Trophoblast cell (in vitro differentiated cells and primary cell): ENCODE results near the gene SPI1.

Experiments
- DNase-seq, 2 donors: peaks; one replicate each; pipeline ENCODE4 v3.0.0-alpha.2; 2016
- H2AFZ ChIP-seq: 2 replicates; pipeline ENCODE4 v1.6.1; 2013; ENCODE audit warnings: low read length, moderate library complexity, mild to moderate bottlenecking; ENCODE audit not compliant: insufficient read depth, poor library complexity
- H2AK5ac ChIP-seq: 2 replicates; pipeline ENCODE4 v1.6.1; 2013; ENCODE audit warnings: mild to moderate bottlenecking, low read length
- H2BK120ac ChIP-seq: 2 replicates; pipeline ENCODE4 v1.6.1; 2013; ENCODE audit warnings: low read length, mild to moderate bottlenecking, moderate library complexity; ENCODE audit not compliant: insufficient read depth, poor library complexity
- H2BK12ac ChIP-seq: 2 replicates; pipeline ENCODE4 v1.6.1; 2013; ENCODE audit warnings: mild to moderate bottlenecking, low read length, moderate library complexity
- H2BK5ac ChIP-seq: 2 replicates; pipeline ENCODE4 v1.6.1; 2013; ENCODE audit warnings: low read length, low read depth, moderate library complexity, mild to moderate bottlenecking; ENCODE audit not compliant: poor library complexity
- H3K14ac ChIP-seq: 2 replicates; pipeline ENCODE4 v1.6.1; 2013; ENCODE audit warnings: mild to moderate bottlenecking, low read length
- H3K18ac ChIP-seq: 2 replicates; pipeline ENCODE4 v1.6.1; 2013; ENCODE audit warnings: mild to moderate bottlenecking, low read length
- H3K23ac ChIP-seq: 2 replicates; pipeline ENCODE4 v1.6.1; 2013; ENCODE audit warnings: low read length
- H3K27ac ChIP-seq: 2 replicates; pipeline ENCODE4 v1.5.1; 2013; ENCODE audit warnings: low read depth, mild to moderate bottlenecking, inconsistent platforms, low read length, moderate library complexity
- H3K27me3 ChIP-seq: 2 replicates; pipeline ENCODE4 v1.6.1; 2013; ENCODE audit warnings: inconsistent platforms, mild to moderate bottlenecking, low read length, moderate library complexity; ENCODE audit not compliant: insufficient read depth
- H3K36me3 ChIP-seq, 2 experiments: 1 replicate in 1 of 2; 2 replicates in 1 of 2; pipeline ENCODE4 v1.6.1; 2013; ENCODE audit warnings: low read length in 2 of 2, mild to moderate bottlenecking in 2 of 2, moderate library complexity in 1 of 2; ENCODE audit not compliant: insufficient read depth in 2 of 2, control insufficient read depth in 1 of 2
- H3K4ac ChIP-seq: 2 replicates; pipeline ENCODE4 v1.6.1; 2013; ENCODE audit warnings: low read depth, mild to moderate bottlenecking, low read length, moderate library complexity
- H3K4me1 ChIP-seq, 2 experiments: 1 replicate in 1 of 2; 2 replicates in 1 of 2; pipeline ENCODE4 v1.6.1; 2013; ENCODE audit warnings: low read length in 2 of 2, mild to moderate bottlenecking in 2 of 2, moderate library complexity in 1 of 2; ENCODE audit not compliant: insufficient read depth in 2 of 2, control insufficient read depth in 1 of 2
- H3K4me2 ChIP-seq: 2 replicates; pipeline ENCODE4 v1.6.1; 2013; ENCODE audit warnings: inconsistent platforms, mild to moderate bottlenecking, low read length, moderate library complexity
- H3K4me3 ChIP-seq: 2 replicates; pipeline ENCODE4 v1.5.1; 2013; ENCODE audit warnings: mild to moderate bottlenecking, low read depth, low read length, inconsistent platforms
- H3K79me1 ChIP-seq: one replicate; pipeline ENCODE4 v1.6.1; 2013; ENCODE audit warnings: low read length
- H3K79me2 ChIP-seq: 2 replicates; pipeline ENCODE4 v1.6.1; 2013; ENCODE audit warnings: low read length, mild to moderate bottlenecking; ENCODE audit not compliant: control insufficient read depth, insufficient read depth, poor library complexity
- H3K9ac ChIP-seq: 2 replicates; pipeline ENCODE4 v1.6.1; 2013; ENCODE audit warnings: mild to moderate bottlenecking, low read length
- H3K9me3 ChIP-seq: 2 replicates; pipeline ENCODE4 v1.6.1; 2013; ENCODE audit warnings: low read depth, mild to moderate bottlenecking, control low read depth, inconsistent platforms, low read length; ENCODE audit not compliant: insufficient read depth
- H4K12ac ChIP-seq: 2 replicates; pipeline ENCODE4 v1.6.1; 2013; ENCODE audit warnings: low read depth, mild to moderate bottlenecking, low read length, moderate library complexity
- H4K8ac ChIP-seq: 2 replicates; pipeline ENCODE4 v1.6.1; 2013; ENCODE audit warnings: low read depth, mild to moderate bottlenecking, low read length, moderate library complexity
- H4K91ac ChIP-seq: one replicate; pipeline ENCODE4 v1.6.1; 2013; ENCODE audit warnings: low read depth, mild to moderate bottlenecking, low read length, moderate library complexity
- WGBS: extraction: QIAGEN DNeasy Blood & Tissue Kit; methylation state at CpG from one replicate; pipeline ENCODE4 v1.1.7; 2013; ENCODE audit warnings: missing lambda C conversion rate; ENCODE audit not compliant: insufficient read length, insufficient coverage; ENCODE audit errors: extremely low coverage; 5-methylcytosine and 5-hydroxymethylcytosine counted together

The SPI1 gene

GRCh38 chr11:47410370-47411264 lies 32.3 kb upstream of the SPI1 start:
- Histone ChIP-seq H3K27me3 (no peaks in the 10 kb centered on the region), H3K4ac (no peak overlapping the region), H3K27ac (no peak overlapping the region), H2AK5ac (no peak overlapping the region), H3K23ac (no peak overlapping the region), H2BK5ac (no peak overlapping the region), H3K14ac (no peak overlapping the region), H3K79me1 (peaks cover 12% of the 10 kb centered on the region), H4K12ac (peak overlapping the region; percentile 24), H3K79me2 (peaks cover 8% of the 10 kb centered on the region), H4K91ac (no peak overlapping the region), H3K4me2 (no peak overlapping the region), H3K4me1 (peaks cover 15 to 23% of the 10 kb centered on the region in 2 experiments), H3K36me3 (peaks cover 39 to 44% of the 10 kb centered on the region in 2 experiments), H2BK12ac (no peak overlapping the region), H2BK120ac (no peak overlapping the region), H3K9ac (no peak overlapping the region), H3K9me3 (no peaks in the 10 kb centered on the region), H2AFZ (no peak overlapping the region), H3K18ac (no peak overlapping the region), H4K8ac (no peak overlapping the region), H3K4me3 (no peak overlapping the region)
- WGBS, result no CpG with 5 or more reads among the region's 12 CpGs
- DNase-seq, result no peak

DNA sequence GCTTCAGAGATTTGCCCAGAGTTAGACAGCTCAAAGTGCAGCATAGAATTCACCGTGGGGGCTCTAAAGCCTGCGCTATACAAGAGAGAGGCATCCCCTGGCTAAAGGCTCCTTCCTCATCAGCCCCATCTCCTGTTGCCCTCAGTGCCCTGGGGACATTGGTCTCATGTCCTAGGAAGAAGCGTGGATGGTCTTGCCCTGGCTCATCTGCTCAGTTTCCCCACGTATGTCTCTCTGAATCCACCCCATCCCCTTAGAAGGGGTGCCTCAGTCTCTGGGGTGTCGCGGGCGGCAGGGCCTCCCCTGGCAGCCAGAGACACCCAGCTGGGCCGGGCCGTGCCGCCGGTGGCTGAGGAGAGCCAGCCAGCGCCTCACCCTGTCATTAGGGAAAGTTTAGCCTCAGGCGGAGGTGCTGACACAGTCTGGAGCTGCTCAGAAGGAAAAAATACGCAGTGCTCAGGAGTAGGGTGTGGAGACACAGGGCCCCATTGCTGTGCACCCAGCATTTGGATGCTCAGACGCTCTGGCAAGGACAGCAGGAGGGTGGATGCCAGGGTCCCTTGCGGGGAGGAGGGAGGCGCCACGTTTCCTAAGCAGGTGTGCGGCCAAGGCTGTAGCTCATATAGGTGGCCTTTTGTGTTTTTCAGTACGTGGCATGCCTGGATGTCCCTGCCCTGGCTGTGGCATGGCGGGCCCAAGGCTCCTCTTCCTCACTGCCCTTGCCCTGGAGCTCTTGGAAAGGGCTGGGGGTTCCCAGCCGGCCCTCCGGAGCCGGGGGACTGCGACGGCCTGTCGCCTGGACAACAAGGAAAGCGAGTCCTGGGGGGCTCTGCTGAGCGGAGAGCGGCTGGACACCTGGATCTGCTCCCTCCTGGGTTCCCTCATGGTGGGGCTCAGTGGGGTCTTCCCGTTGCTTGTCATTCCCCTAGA lies 31.4 kb upstream of the SPI1 start:
- peak overlapping the region; percentile 18 for H2BK120ac ChIP-seq
- H3K27me3 ChIP-seq, result no peaks in the 10 kb centered on the region
- H4K8ac ChIP-seq, result peak overlapping the region; percentile 22
- peaks cover 8% of the 10 kb centered on the region for H3K79me2 ChIP-seq
- peak overlapping the region; percentile 71 for H3K4me2 ChIP-seq
- no peak overlapping the region for H2AK5ac ChIP-seq
- no peak overlapping the region for H2BK5ac ChIP-seq
- no peaks in the 10 kb centered on the region for H3K9me3 ChIP-seq
- WGBS, result no CpG with 5 or more reads among the region's 31 CpGs
- H3K36me3 ChIP-seq, result peaks cover 30 to 36% of the 10 kb centered on the region in 2 experiments
- no peak overlapping the region for H3K4me3 ChIP-seq
- H3K4me1 ChIP-seq, result peaks cover 15 to 23% of the 10 kb centered on the region in 2 experiments
- H4K12ac ChIP-seq, result peak overlapping the region; percentile 24
- H2AFZ ChIP-seq, result peak overlapping the region; percentile 8
- DNase-seq, result peak; percentile 64 to 76
- H3K18ac ChIP-seq, result peak overlapping the region; percentile 38
- no peak overlapping the region for H3K9ac ChIP-seq
- H3K27ac ChIP-seq, result no peak overlapping the region
- no peak overlapping the region for H2BK12ac ChIP-seq
- no peak overlapping the region for H3K4ac ChIP-seq
- H3K79me1 ChIP-seq, result peaks cover 12% of the 10 kb centered on the region
- H3K23ac ChIP-seq, result no peak overlapping the region
- H4K91ac ChIP-seq, result peak overlapping the region; percentile 34
- peak overlapping the region; percentile 18 for H3K14ac ChIP-seq

- Histone ChIP-seq H3K9me3 (no peaks in the 10 kb centered on the region), H2AFZ (peak overlapping the region; percentile 41), H3K23ac (no peak overlapping the region), H2AK5ac (peak overlapping the region; percentile 47), H2BK5ac (no peak overlapping the region), H3K27me3 (no peaks in the 10 kb centered on the region), H3K79me2 (peaks cover 8% of the 10 kb centered on the region), H3K9ac (peak overlapping the region; percentile 53), H3K4ac (peak overlapping the region; percentile 59), H2BK12ac (no peak overlapping the region), H3K14ac (peak overlapping the region; percentile 66), H3K4me2 (peak overlapping the region; percentile 71), H2BK120ac (peak overlapping the region; percentile 9), H3K4me3 (peak overlapping the region; percentile 88), H4K8ac (peak overlapping the region; percentile 91), H3K79me1 (peaks cover 12% of the 10 kb centered on the region), H4K91ac (peak overlapping the region; percentile 73), H3K36me3 (peaks cover 21 to 27% of the 10 kb centered on the region in 2 experiments), H3K27ac (peak overlapping the region; percentile 37), H3K18ac (peak overlapping the region; percentile 90), H4K12ac (peak overlapping the region; percentile 55), H3K4me1 (peaks cover 15 to 23% of the 10 kb centered on the region in 2 experiments)
- peak; percentile 59 to 74 for DNase-seq
- no CpG with 5 or more reads among the region's 50 CpGs for WGBS
Measured at GRCh38 chr11:47408598-47409439, 30.5 kb upstream of the SPI1 start.
